HG02884 (cell line): ENCODE results near the gene TCP11L1.
A peak's percentile ranks its signal among the peaks of the same experiment; 100 is the strongest.
"Not testable (repeated sequence)": the region's sequence is repeated elsewhere in the genome, so short reads cannot be mapped to it uniquely, and the experiment has no call there.

Source experiments
- ATAC-seq: cut with Tn5 transposase; IDR thresholded peaks from one replicate; pipeline ENCODE4 v1.9.1; 2021; ENCODE audit warnings: mild to moderate bottlenecking, moderate library complexity; ENCODE audit not compliant: unreplicated experiment

Gene TCP11L1

DNA sequence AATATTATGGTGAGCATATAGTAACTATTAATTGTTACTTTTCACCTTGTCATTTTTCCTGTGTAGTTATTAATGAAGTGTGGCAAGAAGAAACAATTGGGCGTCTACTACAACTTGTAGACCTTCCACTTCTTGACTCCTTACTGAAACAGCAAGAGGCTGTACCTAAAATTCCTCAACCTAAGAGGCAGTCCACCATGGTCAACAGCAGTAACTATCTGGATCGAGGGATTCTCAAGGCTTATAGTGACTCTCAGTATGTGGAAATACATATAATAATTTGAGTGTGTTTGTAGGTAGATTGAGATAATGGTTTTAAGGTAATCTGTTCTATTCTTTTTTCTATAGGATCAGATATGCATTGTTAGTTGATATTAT, 10.8 kb upstream of the TCP11L1 start:
- ATAC-seq, result no peak

DNA sequence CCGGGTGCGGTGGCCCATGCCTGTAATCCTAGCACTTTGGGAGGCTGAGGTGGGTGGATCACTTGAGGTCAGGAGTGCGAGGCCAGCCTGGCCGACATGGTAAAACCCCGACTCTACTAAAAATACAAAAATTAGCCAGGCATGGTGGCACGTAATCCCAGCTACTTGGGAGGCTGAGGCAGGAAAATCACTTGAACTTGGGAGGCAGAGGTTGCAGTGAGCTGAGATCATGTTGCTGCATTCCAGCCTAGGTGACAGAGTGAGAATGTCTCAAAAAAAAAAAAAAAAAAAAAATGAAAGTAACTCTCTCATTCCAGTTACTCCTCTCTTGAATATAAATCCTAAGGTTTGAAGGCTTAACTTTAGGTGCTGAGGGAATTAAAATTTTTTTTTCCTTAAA, 10.2 kb upstream of the TCP11L1 start:
- ATAC-seq, result not testable (repeated sequence)

DNA sequence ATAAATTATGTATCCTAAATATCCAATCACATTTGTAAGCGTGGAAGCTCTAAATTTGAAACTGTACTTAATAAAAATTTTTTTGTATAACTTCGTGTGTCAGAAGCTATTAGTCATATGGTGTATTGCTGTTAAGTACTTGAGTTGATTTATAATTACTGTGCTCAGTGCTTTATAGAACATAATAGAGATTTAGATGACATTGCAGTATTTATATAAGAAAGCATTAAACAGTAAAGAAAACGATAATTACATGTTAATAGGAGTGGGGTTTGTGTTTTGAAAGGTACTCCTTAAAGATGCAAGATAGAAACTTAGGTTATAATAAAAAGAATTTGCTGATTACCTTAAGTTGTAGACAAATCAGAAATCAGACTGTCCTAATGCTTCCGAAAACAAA, 5.9 kb upstream of the TCP11L1 start:
- ATAC-seq, result no peak

DNA sequence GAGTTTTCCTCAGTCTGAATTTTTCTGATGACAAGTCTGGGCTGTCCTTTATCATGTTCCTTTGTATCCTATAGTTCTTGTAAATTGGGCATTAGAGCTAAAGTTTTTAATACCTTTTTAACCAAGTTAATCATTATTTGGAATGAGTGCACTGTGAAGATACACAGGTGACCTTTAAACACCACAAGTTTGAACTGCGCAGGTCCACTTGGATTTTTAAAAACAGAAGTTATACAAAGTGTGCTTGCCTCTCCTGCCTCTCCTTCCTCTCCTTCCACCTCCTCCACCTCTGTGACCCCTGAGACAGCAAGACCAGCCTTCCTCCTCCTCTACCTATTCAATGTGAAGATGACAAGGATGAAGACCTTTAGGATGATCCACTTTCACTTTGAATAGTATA, 4.4 kb upstream of the TCP11L1 start:
- no peak for ATAC-seq

DNA sequence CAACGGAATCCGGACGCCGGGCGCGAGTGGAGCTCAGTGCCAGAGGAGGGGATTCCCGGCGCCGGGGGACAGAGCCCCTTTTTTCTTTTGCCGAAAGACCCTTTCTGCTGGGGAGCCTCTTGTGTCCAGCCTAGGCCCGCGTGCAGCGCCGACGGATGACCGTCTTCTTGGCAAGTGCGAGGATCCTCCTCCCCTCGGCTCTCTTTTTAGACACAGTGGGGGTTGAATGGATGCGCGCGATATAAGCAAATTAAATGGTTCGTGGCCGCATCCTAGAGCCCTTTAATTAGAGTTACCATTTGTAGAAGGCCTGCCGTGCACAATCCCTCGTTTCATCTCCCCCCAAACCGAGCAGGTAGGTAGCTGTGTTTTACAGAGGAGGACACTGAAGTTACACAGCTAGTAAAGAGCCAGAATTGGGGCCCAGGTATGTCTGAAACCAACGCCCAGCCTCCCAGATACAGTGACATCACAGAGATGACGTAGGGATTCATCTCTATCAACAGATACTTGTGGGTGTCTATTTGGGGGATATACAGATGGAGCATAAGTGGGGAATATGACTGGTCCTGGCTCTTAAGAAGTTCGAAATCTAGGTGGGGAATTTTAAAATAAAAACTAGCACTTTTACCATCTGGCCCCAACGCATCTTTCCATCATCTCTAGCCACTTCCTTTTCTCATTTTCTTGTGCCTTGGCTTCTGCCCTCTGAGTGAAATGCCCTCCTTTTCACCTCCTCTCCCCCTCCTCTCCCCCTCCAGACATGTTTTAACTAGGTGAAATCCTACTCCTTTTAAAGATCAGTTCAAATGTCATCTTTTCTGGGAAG, 875 bp downstream of the TCP11L1 start:
- ATAC-seq, result peak; percentile 26

DNA sequence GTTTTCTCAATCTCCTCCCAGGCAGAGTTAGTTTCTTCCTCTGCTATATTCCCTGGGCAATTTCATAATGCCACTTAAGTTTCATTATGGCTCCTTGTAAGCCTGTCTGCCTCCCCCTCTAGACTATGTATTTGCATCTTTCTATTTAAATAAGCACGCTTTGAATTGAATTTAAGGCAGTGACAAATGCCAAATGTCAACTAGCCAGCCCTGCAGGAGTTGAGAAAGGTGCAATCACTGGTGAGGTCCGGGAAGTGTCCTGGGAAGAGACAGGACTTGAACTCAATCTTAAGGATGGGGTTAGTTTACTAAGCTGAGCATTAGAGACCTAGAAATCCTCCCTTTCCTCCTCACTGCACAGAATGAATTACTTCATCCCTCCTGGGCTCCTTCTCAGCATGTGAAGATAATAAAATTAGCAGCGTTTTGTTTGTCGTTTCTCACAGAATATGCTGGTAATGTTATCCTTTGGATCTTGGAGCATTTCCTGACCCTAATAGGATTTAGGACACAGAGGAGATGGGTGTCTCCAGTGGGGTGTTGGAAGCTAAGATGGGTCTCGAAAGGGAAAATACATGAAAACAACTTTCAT, 1.6 kb downstream of the TCP11L1 start:
- peak; percentile 18 for ATAC-seq

DNA sequence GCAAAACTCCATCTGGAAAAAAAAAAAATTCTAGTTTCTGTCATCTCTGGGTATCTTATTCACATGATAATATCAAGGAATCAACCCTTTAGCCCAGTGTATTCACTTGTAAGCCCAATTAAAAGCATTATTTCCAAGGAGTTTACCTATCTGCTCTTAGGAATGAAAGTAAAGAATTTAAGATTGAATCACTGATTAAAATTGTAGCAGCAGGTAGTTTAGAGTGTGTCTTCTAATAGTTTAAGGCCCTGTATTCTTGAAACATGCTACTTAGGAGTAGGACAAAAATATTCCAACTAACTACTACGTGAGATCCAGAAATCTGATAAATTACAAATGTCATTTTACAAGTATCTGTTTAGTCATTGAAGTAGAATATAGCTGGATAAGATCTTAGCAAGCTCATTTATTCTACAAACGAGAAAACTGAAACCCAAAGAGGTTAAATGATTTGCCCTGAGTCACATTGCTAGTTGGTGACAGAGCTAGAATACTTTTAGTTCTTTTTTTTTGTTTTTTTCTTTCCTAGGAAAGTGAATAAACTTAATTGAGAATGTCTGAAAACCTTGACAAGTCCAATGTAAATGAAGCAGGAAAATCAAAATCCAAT, 4.0 kb downstream of the TCP11L1 start:
- ATAC-seq, result no peak

DNA sequence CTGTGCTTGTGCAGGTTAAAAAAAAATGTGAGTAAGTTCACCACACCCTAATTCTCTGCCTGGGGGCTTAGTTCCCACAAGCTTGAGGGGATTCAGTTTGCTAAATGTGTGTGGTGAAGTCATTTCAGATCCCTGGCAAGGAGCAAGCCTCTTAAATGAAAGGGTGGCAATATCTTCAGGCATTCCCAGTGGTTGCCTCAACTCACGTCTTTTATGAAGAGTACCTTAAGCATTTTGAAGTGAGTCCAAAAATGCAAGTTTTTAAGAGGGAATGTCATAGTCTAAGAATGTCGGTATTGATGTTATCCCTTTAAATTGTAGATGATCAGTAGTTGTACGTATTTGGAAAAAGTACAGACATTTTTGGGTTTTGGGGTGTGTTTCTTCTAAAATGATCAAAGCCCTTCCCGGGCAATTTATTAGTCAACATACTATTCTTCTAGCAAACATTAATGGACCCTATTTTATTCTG, 4.9 kb downstream of the TCP11L1 start:
- ATAC-seq, result no peak

DNA sequence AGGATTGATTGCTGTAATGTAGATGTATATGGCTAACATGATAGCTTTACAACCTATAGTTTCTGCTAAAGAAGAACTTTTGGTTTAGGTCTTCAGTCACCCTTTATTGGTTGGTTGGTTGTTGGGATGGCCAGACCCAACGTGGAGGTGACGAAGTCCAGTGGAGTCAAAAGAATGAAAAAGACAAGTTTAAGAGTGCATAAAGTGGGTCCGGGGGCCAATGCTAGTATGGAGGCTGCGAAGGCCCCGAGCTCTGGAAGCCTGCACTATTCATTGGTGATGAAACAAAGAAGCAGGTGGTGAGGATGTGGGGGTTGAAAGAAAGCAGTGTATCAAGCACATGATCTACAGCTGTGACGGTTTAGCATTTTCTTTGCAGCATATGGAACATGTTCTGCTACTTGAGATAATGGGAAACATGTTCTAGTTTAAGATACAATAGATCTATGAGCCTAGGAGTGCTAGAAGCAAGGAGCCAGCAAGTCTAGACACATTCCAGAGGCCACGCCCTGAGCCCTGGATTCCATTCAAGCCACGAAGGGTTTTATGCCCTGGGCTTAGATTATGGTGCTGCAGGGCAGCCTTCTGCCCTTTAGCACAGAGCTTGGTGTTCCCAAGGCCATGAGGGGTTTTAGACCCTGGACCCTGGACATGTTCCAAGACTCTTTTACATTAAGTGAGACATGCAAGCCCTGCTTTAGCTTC, 6.3 kb downstream of the TCP11L1 start:
- no peak for ATAC-seq

DNA sequence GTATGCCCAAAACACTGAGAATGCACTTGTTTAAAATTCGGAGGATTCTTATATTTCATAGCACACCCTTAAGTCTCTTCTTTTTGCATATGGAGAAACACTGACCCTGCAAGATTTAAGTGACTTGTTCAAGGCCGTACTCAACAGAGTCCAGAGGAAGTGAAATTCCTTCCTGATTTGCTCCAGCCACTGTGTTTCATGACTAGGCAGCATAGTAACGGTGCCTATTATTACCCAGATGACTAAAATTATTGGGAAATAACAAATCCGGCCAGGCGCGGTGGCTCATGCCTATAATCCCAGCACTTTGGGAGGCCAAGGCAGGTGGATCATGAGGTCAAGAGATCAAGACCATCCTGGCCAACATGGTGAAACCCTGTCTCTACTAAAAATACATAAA, 9.3 kb downstream of the TCP11L1 start:
- not testable (repeated sequence) for ATAC-seq

DNA sequence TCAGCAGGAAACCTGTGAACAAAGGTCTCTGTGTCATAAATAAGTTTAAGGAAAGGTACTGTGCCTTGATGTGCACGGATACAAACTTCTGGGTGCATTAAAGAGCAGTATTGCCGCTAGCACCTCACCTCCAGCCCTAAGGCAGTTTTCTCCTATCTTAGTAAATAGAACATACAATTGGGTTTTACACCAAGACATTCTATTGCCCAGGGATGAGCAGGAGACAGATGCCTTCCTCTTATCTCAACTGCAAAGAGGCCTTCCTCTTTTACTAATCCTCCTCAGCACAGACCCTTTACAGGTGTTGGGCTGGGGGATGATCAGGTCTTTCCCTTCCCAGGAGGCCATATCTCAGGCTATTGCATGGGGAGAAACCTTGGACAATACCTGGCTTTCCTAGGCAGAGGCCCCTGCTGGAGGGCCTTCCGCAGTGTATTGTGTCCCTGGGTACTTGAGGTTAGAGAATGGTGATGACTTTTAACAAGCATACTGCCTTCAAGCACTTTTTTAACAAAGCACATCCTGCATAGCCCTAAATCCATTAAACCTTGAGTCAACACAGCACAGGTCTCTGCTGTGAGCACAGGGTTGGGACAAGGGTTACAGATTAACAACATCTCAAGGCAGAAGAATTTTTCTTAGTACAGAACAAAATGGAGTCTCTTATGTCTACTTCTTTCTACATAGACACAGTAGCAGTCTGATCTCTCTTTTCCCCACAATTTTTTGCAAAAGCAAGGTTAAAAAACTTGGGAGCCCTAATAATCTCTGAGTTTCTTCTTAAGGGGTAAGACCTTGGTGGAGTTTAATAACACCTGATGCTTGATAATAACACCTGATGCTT, 10.4 kb downstream of the TCP11L1 start:
- ATAC-seq, result not testable (repeated sequence)

DNA sequence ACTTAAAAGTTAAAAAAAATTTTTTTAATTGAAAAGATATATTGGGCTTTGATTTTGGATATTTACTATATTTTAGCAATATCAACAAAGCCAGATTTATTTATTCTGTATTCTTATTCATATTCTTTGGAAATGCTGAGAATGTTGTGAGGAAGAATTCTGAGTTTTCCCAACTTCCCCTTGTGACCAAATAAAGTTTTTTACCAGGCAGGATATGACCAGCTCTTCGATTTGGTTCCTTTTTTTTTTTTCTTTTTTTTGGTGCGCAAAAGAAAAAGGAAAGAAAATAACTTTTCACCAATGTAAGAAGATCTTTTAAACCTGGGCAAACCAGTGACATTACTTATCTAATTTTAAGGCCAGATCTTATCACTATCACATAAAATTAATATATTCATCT, 12.9 kb downstream of the TCP11L1 start:
- no peak for ATAC-seq

DNA sequence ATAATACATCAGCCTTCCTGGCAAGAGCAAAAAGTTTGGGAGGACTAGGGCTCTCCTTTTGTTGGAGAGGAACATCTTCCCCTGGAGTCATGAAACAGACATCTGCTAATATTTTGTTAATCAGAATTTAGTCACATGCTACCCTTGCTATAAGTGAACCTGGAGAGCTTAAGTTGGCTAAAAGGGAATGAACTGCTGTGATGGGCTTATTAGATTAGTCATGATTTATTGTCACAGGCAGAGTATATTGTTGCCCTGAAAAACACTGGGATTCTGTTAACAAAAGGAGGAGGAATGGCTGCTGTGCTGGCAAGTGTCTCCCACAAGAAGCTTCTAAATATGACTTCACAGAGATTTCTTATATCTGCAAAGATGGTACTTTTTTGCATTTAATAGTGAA, 16.0 kb downstream of the TCP11L1 start:
- ATAC-seq, result no peak

DNA sequence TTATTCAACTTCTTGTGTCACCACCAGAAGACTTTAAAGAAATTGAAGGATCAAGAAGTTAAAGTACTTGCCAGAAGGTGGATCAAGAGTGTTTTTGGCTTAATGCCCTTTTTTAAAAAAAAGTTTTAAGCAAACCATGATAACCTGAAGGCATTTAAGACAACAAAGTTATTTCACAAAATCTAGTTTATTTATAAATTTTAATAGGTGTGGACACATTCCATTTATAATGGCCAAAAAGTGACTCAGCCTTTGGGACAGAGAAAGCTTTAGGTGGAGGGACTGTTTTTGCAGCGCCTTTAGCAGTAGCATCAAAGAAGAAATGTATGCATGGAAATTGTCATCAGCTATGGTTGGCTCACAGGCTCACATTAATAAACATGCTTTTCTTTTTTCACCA, 17.9 kb downstream of the TCP11L1 start:
- ATAC-seq, result no peak

DNA sequence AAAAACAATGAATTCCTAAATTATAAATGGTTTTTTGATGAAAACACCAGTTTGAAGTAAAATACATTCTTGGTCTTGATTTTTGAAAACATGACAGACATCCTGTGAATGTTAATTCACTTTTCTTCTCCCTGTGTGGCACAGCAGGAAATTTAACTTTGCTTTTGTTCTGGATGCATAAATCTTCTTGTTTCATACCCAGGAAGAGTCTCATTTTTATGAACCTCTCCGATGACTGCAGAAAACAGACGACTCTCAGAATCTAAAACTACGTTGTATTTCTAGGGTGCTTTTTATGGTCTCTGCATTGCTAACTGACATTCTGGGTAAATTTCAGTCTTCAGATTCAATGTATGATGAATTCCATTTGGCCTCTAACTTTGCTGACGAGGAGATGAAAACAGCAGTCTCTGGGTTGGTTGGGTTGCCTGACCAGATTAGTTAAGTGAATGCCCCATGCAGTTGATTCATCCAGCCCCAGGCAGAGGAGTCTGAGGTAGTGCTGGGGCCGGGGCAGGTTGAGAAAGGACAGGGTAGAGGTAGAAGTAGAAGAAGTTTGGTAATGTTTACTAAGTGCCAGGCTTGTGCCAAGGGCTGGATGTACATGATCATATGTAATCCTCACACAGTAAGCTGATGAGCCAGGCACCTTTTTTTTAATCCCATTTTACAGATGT, 20.1 kb downstream of the TCP11L1 start:
- no peak for ATAC-seq

DNA sequence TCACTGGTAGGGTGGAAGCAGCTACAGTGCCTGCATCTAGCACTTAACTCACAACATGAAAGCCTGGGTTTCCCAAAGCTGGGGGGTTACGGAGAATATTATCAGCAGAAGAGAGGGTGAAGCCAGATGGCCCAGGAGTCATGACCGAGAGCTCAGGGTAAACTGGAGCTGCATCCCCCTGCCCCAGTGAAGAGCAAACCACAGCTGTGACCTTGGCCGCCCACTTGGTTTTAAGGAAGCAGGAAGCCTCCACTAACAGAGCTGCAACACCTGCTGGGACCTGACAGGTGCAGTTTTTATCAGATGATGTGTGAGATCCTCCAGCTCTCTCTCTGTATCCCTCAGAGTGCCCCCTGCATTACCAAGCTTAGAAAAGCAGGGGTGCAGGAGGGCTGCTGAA, 20.9 kb downstream of the TCP11L1 start:
- ATAC-seq, result no peak

DNA sequence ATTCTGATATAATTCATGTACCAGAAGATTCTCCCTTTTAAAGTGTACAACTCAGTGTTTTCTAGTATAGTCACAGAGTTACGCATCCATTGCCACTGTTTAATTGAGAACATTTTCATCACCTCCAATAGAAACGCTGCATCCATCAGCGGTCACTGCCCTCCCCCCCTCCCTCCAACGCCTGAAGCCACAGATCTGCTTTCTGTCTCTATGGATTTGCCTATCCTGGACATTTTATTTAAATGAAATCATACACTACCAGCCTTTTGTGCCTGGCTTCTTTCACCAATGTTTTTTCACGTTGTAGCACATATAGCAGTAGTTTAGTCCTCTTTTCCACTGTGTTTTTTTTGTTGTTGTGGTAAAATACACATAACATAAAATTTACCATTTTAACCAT, 22.8 kb downstream of the TCP11L1 start:
- ATAC-seq, result no peak

DNA sequence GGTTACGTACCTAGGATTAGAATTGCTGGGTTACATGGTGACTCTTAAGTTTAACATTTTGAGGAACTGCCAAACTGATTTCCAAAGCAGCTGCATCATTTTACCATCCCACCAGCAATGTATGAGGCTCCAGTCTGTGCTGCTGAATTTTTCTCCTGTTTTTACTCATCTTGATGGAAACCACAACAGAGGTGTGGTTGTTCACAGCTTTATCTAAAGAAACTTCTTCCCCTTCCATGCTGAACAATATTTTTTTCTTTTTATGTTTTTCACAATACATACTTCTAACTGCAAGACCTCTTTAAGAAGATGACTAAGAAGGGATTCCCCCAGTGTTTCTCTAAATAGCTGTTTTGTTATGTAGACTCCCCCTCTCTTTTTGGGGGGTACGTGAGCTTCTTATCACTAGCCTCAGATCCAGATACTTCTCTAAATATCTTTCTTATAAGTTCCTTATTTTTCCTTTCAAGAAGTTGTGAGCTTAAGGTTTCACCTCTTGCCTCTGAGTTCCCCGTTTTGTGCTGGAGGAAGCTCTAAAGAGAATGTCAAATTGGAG, 24.0 kb downstream of the TCP11L1 start:
- peak; percentile 73 for ATAC-seq

DNA sequence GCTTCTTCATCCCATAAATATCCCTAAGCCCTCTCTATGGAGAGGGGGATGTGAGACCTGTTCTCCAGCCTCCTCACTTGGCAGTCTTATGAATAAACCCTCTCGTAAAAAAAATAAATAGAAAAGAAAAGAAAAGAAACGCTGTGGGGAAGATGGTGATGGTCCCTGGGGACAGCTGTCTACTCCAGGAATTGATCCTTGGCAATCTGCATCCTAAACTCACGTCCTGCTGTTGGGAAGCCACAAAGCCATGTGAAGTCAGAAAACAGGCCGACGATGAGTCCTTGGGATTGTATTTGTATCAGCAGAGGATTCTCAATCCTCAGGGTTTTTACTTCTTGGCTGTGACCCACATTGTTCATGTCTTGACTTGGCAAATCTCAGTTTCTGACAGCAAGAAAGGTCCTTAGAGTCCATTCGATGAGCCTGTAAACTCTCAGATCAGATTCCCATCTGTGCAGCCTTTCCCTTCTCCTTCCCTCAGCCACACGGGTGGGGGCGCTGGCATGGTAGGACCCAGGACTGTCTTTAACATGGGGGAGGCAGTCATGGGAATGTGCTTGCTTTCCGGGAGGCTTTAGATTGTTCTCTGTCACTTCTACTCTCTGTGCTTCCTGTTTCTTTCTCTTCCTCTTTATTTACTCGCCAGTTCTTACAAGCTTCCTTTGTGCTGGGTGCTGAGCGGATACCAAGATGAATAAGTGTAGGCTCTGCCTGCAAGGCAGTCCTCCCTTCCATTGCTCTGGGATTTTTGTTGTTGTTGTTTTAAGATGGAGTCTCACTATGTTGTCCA, 24.9 kb downstream of the TCP11L1 start:
- ATAC-seq, result no peak
